Transverse colon (tissue), 4 donors: ENCODE measurements around the gene RNASEL. TPM values are rescaled to one million over a fixed set of nuclear protein-coding genes. Genes with fewer than 3 reads are reported as not detected.

ENCODE experiments used
- DNase-seq: peaks from one replicate; pipeline ENCODE4 v3.0.0-alpha.2; 2019
- H3K27ac ChIP-seq, 4 donors: fragments of 200-600 bp; sonication (generic); 2 replicates each; pipeline ENCODE4 v1.5.1; 2016 to 2018; ENCODE audit warnings: inconsistent platforms in 4 of 4
- H3K27me3 ChIP-seq: fragments of 200-600 bp; sonication (generic); 2 replicates; pipeline ENCODE4 v1.5.1; 2017; ENCODE audit warnings: inconsistent platforms
- H3K36me3 ChIP-seq, 4 donors: fragments of 200-600 bp; sonication (generic); 2 replicates each; pipeline ENCODE4 v1.5.1; 2017 to 2019; ENCODE audit warnings: inconsistent platforms in 4 of 4
- H3K4me1 ChIP-seq, 4 donors: fragments of 200-600 bp; sonication (generic); 2 replicates each; pipeline ENCODE4 v1.5.1; 2017 to 2020; ENCODE audit warnings: inconsistent platforms in 4 of 4
- H3K4me3 ChIP-seq, 4 donors: fragments of 200-600 bp; sonication (generic); 1 replicate in 1 of 4; 2 replicates in 3 of 4; pipeline versions ENCODE4 v1.5.1 to v1.6.1; 2017 to 2019; ENCODE audit warnings: inconsistent platforms in 4 of 4
- H3K9me3 ChIP-seq, 2 donors: fragments of 200-600 bp; sonication (generic); 2 replicates each; pipeline ENCODE4 v1.5.1; 2017 to 2019; ENCODE audit warnings: inconsistent platforms in 2 of 2
- CTCF ChIP-seq, 5 experiments: fragments of 200-600 bp in 3 of 5; fragments of 450-650 bp in 2 of 5; sonication (generic) in 3 of 5; IDR thresholded peaks; 1 replicate in 2 of 5; 2 replicates in 3 of 5; pipeline ENCODE4 v1.5.1; 2016 to 2017; ENCODE audit warnings: antibody characterized with exemption in 5 of 5, inconsistent platforms in 3 of 5, mild to moderate bottlenecking in 2 of 5, moderate library complexity in 1 of 5
- EP300 ChIP-seq: sonication (generic); formaldehyde crosslinking; IDR thresholded peaks from one replicate; pipeline ENCODE4 v1.6.1; 2017; ENCODE audit warnings: antibody characterized with exemption, low read depth
- POLR2A ChIP-seq: fragments of 450-650 bp; IDR thresholded peaks from one replicate; pipeline ENCODE4 v1.6.1; 2016; ENCODE audit warnings: antibody characterized with exemption, mild to moderate bottlenecking, moderate library complexity
- POLR2AphosphoS5 ChIP-seq, 3 donors: sonication (generic); formaldehyde crosslinking; IDR thresholded peaks; one replicate each; pipeline ENCODE4 v1.6.1; 2016; ENCODE audit warnings: antibody characterized with exemption in 3 of 3
- WGBS, 2 donors: methylation state at CpG; one replicate each; pipeline ENCODE4 v1.1.5; 2018; ENCODE audit warnings: low coverage in 1 of 2; 5-methylcytosine and 5-hydroxymethylcytosine counted together
- in situ Hi-C, 4 donors: fragments of 200-750 bp; cut with MboI; loops; one replicate each; pipeline versions ENCODE4 v1.15.0 to v1.15.1; 2017; ENCODE audit warnings: low sequenced_read_pairs in 3 of 4, low pct_ligation_motif_present in 1 of 4, low pct_unique_long_range_greater_than_20kb in 1 of 4
- intact Hi-C: fragments of 100-400 bp; cut with DNase I; formaldehyde crosslinking; loops from one replicate; pipeline ENCODE4 v1.15.1; 2023; ENCODE audit warnings: low total_unique reads
- total RNA-seq, 4 donors: library from RNA; depleted of rRNA; stranded (reverse); fragments of >200 nt; gene quantifications; one replicate each; pipeline ENCODE4 v1.1.0, GENCODE V29; 2016

Gene RNASEL
- total RNA-seq, 4 donors from 2014 or later, result 9.0 to 19.9 (median 15.4) TPM

- H3K27me3 ChIP-seq, result peaks cover 8% of the 10 kb centered on the region
- no peak for DNase-seq
- no peak for TF ChIP-seq POLR2AphosphoS5 (IDR thresholded peaks at IDR 0.05)
- no peak for TF ChIP-seq CTCF (IDR thresholded peaks at IDR 0.05)
- no peak for TF ChIP-seq EP300
- no peak for TF ChIP-seq POLR2A
- no peaks in the 10 kb centered on the region for H3K9me3 ChIP-seq
- no peaks in the 10 kb centered on the region for H3K36me3 ChIP-seq
- H3K4me1 ChIP-seq, result peaks cover 4 to 17% (median 11%) of the 10 kb centered on the region in 4 donors
- WGBS, 2 donors, result 92 to 100% methylated on average over 2 of the region's 2 CpGs
- in situ Hi-C loops, result no loop called here
- no peak overlapping the region for H3K27ac ChIP-seq
- intact Hi-C loops, result no loop called here
- no peak overlapping the region for H3K4me3 ChIP-seq
Measured at GRCh38 chr1:182608236-182608635, 19.2 kb upstream of the RNASEL start.

- Histone ChIP-seq H3K9me3 (no peaks in the 10 kb centered on the region), H3K4me3 (no peak overlapping the region), H3K27ac (no peak overlapping the region), H3K27me3 (peaks cover 3% of the 10 kb centered on the region), H3K4me1 (peaks cover 4 to 19% (median 11%) of the 10 kb centered on the region in 4 donors), H3K36me3 (no peaks in the 10 kb centered on the region)
- TF ChIP-seq POLR2A (no peak), CTCF (IDR thresholded peaks at IDR 0.05) (no peak), POLR2AphosphoS5 (IDR thresholded peaks at IDR 0.05) (no peak), EP300 (no peak)
- WGBS, 2 donors, result 67 to 85% methylated on average over 1 of the region's 1 CpG
- intact Hi-C loops (no loop called here), in situ Hi-C loops (no loop called here)
- no peak for DNase-seq
Measured at GRCh38 chr1:182607566-182607965, 18.5 kb upstream of the RNASEL start.

GRCh38 chr1:182604175-182605164 lies 15.4 kb upstream of the RNASEL start, which contains the start of gene RGS16:
TSS of gene RGS16 (minus strand) at chr1:182604389. CDS start at chr1:182604259, 130 bp downstream.
- in situ Hi-C loops (loop anchor here in 2 of 4 donors (5.0 kb wide), 1 partner anchor 183 kb away; the partner anchor contains the start of gene NPL (in 2 of the 2)), intact Hi-C loops (no loop called here)
- Histone ChIP-seq H3K4me3 (peak within 1 kb of the TSS; percentile 25 to 53 (median 38)), H3K27me3 (no peaks in the 10 kb centered on the region), H3K36me3 (no peaks in the 10 kb centered on the region), H3K4me1 (peaks cover 4 to 19% (median 11%) of the 10 kb centered on the region in 4 donors), H3K27ac (peak within 1 kb of the TSS; percentile 36 to 74 (median 48)), H3K9me3 (no peaks in the 10 kb centered on the region)
- no peak for TF ChIP-seq EP300
- peak; percentile 85 to 90 (median 90) for TF ChIP-seq POLR2AphosphoS5 (IDR thresholded peaks at IDR 0.05)
- TF ChIP-seq POLR2A, result peak; percentile 59
- no peak for TF ChIP-seq CTCF (IDR thresholded peaks at IDR 0.05)
- peak; percentile 96 for DNase-seq
- WGBS, 2 donors, result 5 to 49% methylated on average over 3 to 44 of the region's 44 CpGs

GRCh38 chr1:182603646-182604174 lies 14.7 kb upstream of the RNASEL start:
- TF ChIP-seq POLR2AphosphoS5 (IDR thresholded peaks at IDR 0.05) (no peak), POLR2A (no peak), CTCF (IDR thresholded peaks at IDR 0.05) (no peak), EP300 (no peak)
- DNase-seq, result peak; percentile 22
- WGBS, 2 donors, result 0 to 4% methylated on average over 6 to 12 of the region's 12 CpGs
- H3K9me3 ChIP-seq, result no peaks in the 10 kb centered on the region
- intact Hi-C loops, result loop anchor here (2.0 kb wide), 1 partner anchor 13 kb away; no protein-coding TSS in a partner anchor
- H3K27me3 ChIP-seq, result no peaks in the 10 kb centered on the region
- H3K36me3 ChIP-seq, result no peaks in the 10 kb centered on the region
- peak overlapping the region; percentile 36 to 74 (median 48) for H3K27ac ChIP-seq
- H3K4me1 ChIP-seq, result peaks cover 4 to 16% (median 11%) of the 10 kb centered on the region in 4 donors
- peak overlapping the region; percentile 25 to 53 (median 38) for H3K4me3 ChIP-seq
- in situ Hi-C loops, result loop anchor here in 2 of 4 donors (5.0 kb wide), 1 partner anchor 184 kb away; the partner anchor contains the start of gene NPL (in 2 of the 2)
